Measurements from ENCODE around the gene GXYLT1. TPM values are rescaled to one million over a fixed set of nuclear protein-coding genes. Genes with fewer than 3 reads are reported as not detected.

Gene GXYLT1
- total RNA-seq, 4 donors from 2014 or later: 14.7 to 25.3 (median 22.8) TPM

DNA sequence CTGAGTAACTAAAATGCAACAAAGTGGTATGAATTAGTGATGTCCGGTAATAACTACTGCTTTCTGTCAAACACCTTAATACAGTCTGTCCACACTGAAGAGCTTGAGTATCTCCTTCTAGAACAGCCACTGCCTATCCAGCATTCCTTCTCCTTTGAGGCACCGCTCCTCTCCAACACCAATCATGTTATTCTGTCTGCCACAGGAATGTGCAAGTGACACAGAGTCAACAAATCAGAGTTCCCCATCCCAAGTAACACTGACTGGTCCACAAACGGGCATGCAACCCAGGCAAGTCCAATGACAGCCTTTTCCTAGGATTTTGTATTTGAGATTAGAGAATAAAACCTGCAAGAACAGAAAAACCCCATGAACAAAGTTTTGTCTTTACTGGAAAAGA lies 3.8 kb downstream of the GXYLT1 start:
- no peaks in the 10 kb centered on the region for H3K9me3 ChIP-seq
- no peaks in the 10 kb centered on the region for H3K27me3 ChIP-seq
- 50 to 55% methylated on average over 3 of the region's 3 CpGs for WGBS, 2 donors
- H3K27ac ChIP-seq: no peak overlapping the region
- H3K4me3 ChIP-seq: no peak overlapping the region
- H3K36me3 ChIP-seq: no peaks in the 10 kb centered on the region
- TF ChIP-seq CTCF (IDR thresholded peaks at IDR 0.05) (no peak), POLR2A (IDR thresholded peaks at IDR 0.05) (no peak), EP300 (IDR thresholded peaks at IDR 0.05) (no peak)
- peaks cover 0 to 26% (median 5%) of the 10 kb centered on the region in 4 donors for H3K4me1 ChIP-seq
- no peak for DNase-seq (ENCODE audit: low spot score in 2 of 2)

- no peak overlapping the region for H3K27ac ChIP-seq
- peaks cover 0 to 21% (median 2%) of the 10 kb centered on the region in 4 donors for H3K4me1 ChIP-seq
- H3K9me3 ChIP-seq: no peaks in the 10 kb centered on the region
- no peak for DNase-seq (ENCODE audit: low spot score in 2 of 2)
- H3K36me3 ChIP-seq: no peaks in the 10 kb centered on the region
- no peaks in the 10 kb centered on the region for H3K27me3 ChIP-seq
- no peak overlapping the region for H3K4me3 ChIP-seq
- no peak for TF ChIP-seq POLR2A (IDR thresholded peaks at IDR 0.05)
- no peak for TF ChIP-seq EP300 (IDR thresholded peaks at IDR 0.05)
- TF ChIP-seq CTCF (IDR thresholded peaks at IDR 0.05): no peak
- 46 to 56% methylated on average over 3 of the region's 3 CpGs for WGBS, 2 donors
These were observed 9.3 kb downstream of the GXYLT1 start for GRCh38 chr12:42135259-42135814.

GRCh38 chr12:42130672-42131402 lies 13.8 kb downstream of the GXYLT1 start:
- 38 to 47% methylated on average over 4 of the region's 4 CpGs for WGBS, 2 donors
- peaks cover 0 to 29% (median 2%) of the 10 kb centered on the region in 4 donors for H3K4me1 ChIP-seq
- no peaks in the 10 kb centered on the region for H3K9me3 ChIP-seq
- TF ChIP-seq EP300 (IDR thresholded peaks at IDR 0.05) (no peak), CTCF (IDR thresholded peaks at IDR 0.05) (no peak), POLR2A (IDR thresholded peaks at IDR 0.05) (no peak)
- H3K36me3 ChIP-seq: no peaks in the 10 kb centered on the region
- H3K4me3 ChIP-seq: no peak overlapping the region
- no peak for DNase-seq (ENCODE audit: low spot score in 2 of 2)
- H3K27me3 ChIP-seq: no peaks in the 10 kb centered on the region
- no peak overlapping the region for H3K27ac ChIP-seq

- H3K4me3 ChIP-seq: no peak overlapping the region
- H3K27me3 ChIP-seq: no peaks in the 10 kb centered on the region
- H3K9me3 ChIP-seq: no peaks in the 10 kb centered on the region
- H3K27ac ChIP-seq: no peak overlapping the region
- peaks cover 0 to 28% (median 2%) of the 10 kb centered on the region in 4 donors for H3K4me1 ChIP-seq
- H3K36me3 ChIP-seq: no peaks in the 10 kb centered on the region
- TF ChIP-seq POLR2A (IDR thresholded peaks at IDR 0.05): no peak
- peak; percentile 71 to 83 (median 78) for TF ChIP-seq CTCF (IDR thresholded peaks at IDR 0.05)
- 39 to 42% methylated on average over 4 of the region's 4 CpGs for WGBS, 2 donors
- DNase-seq (ENCODE audit: low spot score in 2 of 2): peak in 1 of 2 donors; percentile 81
These were observed 15.0 kb downstream of the GXYLT1 start for GRCh38 chr12:42129595-42130204.

DNA sequence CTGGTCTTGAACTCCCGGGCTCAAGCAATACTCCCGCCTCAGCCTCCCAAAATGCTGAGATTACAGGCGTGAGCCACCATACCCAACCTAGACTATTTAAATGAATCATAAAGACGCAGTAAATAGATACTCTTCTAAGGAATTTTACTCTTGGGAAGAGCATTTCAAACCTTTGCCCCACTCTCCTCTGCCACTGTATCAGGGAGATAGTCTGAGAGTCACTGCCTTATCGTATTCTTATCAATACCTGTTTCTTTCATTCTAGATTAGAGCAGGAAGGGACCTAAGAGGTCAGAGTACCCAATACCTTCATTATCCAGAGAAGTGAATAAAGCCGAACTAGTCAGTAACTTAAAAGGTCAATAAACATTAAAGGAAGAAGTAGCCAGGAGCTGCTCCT lies 15.8 kb downstream of the GXYLT1 start:
- Histone ChIP-seq H3K4me1 (peaks cover 0 to 28% (median 2%) of the 10 kb centered on the region in 4 donors), H3K27me3 (no peaks in the 10 kb centered on the region), H3K9me3 (no peaks in the 10 kb centered on the region), H3K4me3 (no peak overlapping the region), H3K27ac (no peak overlapping the region), H3K36me3 (no peaks in the 10 kb centered on the region)
- 93 to 94% methylated on average over 6 of the region's 6 CpGs for WGBS, 2 donors
- no peak for TF ChIP-seq CTCF (IDR thresholded peaks at IDR 0.05)
- no peak for TF ChIP-seq POLR2A (IDR thresholded peaks at IDR 0.05)
- no peak for TF ChIP-seq EP300 (IDR thresholded peaks at IDR 0.05)
- DNase-seq (ENCODE audit: low spot score in 2 of 2): no peak

Data from tibial nerve (tissue), 4 donors.